Measurements from ENCODE around the gene TMEM248. TPM values are rescaled to one million over a fixed set of nuclear protein-coding genes. Genes with fewer than 3 reads are reported as not detected.
"Not testable (repeated sequence)": the region's sequence is repeated elsewhere in the genome, so short reads cannot be mapped to it uniquely, and the experiment has no call there.

Gene TMEM248
- total and polyA plus RNA-seq, 12 donors, result 10.2 to 53.4 (median 43.8) TPM

GRCh38 chr7:66880053-66880452 is 41.0 kb upstream of the TMEM248 start:
- no peak overlapping the region for H3K27ac ChIP-seq
- 45 to 54% methylated on average over 5 of the region's 5 CpGs for WGBS, 2 donors
- no peak overlapping the region for H3K4me3 ChIP-seq
- no peaks in the 10 kb centered on the region for H3K9me3 ChIP-seq
- no peak for DNase-seq
- H3K27me3 ChIP-seq, result no peaks in the 10 kb centered on the region
- TF ChIP-seq CTCF (IDR thresholded peaks at IDR 0.05), result no peak
- intact Hi-C loops (cut with DNase I), result no loop called here
- peaks cover 0 to 3% (median 0%) of the 10 kb centered on the region in 9 donors for H3K4me1 ChIP-seq
- H3K36me3 ChIP-seq, result peaks cover 0 to 20% (median 0%) of the 10 kb centered on the region in 9 donors
- no peak for ATAC-seq

GRCh38 chr7:66880577-66880976 is 40.4 kb upstream of the TMEM248 start:
- WGBS, 2 donors, result 71 to 77% methylated on average over 6 of the region's 6 CpGs
- H3K27ac ChIP-seq; H3K4me3 ChIP-seq; H3K27me3 ChIP-seq; H3K9me3 ChIP-seq; H3K4me1 ChIP-seq; intact Hi-C loops (cut with DNase I); DNase-seq; ATAC-seq: not testable (repeated sequence)
- peaks cover 0 to 25% (median 0%) of the 10 kb centered on the region in 9 donors for H3K36me3 ChIP-seq

GRCh38 chr7:66883716-66884115 is 37.3 kb upstream of the TMEM248 start:
- Histone ChIP-seq H3K4me3 (no peak overlapping the region), H3K27me3 (no peaks in the 10 kb centered on the region), H3K36me3 (peaks cover 0 to 24% (median 0%) of the 10 kb centered on the region in 9 donors), H3K4me1 (no peaks in the 10 kb centered on the region), H3K27ac (no peak overlapping the region), H3K9me3 (no peaks in the 10 kb centered on the region)
- TF ChIP-seq CTCF (IDR thresholded peaks at IDR 0.05), result no peak
- DNase-seq (no peak), ATAC-seq (no peak)
- WGBS, 2 donors, result 93 to 96% methylated on average over 7 of the region's 7 CpGs
- intact Hi-C loops (cut with DNase I), result no loop called here

GRCh38 chr7:66884556-66884955 is 36.5 kb upstream of the TMEM248 start:
- H3K36me3 ChIP-seq, result peaks cover 0 to 16% (median 0%) of the 10 kb centered on the region in 9 donors

GRCh38 chr7:66886152-66886551 is 34.9 kb upstream of the TMEM248 start:
- intact Hi-C loops (cut with DNase I), result no loop called here
- Histone ChIP-seq H3K27me3 (no peaks in the 10 kb centered on the region), H3K9me3 (no peaks in the 10 kb centered on the region), H3K36me3 (peaks cover 0 to 15% (median 0%) of the 10 kb centered on the region in 9 donors), H3K4me3 (no peak overlapping the region), H3K27ac (no peak overlapping the region), H3K4me1 (no peaks in the 10 kb centered on the region)
- WGBS, 2 donors, result 86% methylated on average over 4 of the region's 4 CpGs
- DNase-seq, result no peak
- no peak for TF ChIP-seq CTCF (IDR thresholded peaks at IDR 0.05)
- ATAC-seq, result no peak

More at GRCh38 chr7:66884556-66884955, 36.5 kb upstream of the TMEM248 start:
- ATAC-seq; H3K27ac ChIP-seq; H3K4me1 ChIP-seq; intact Hi-C loops (cut with DNase I); H3K9me3 ChIP-seq; DNase-seq; H3K27me3 ChIP-seq; H3K4me3 ChIP-seq: not testable (repeated sequence)

- H3K4me1 ChIP-seq; H3K9me3 ChIP-seq; H3K4me3 ChIP-seq; intact Hi-C loops (cut with DNase I); H3K27me3 ChIP-seq; DNase-seq; H3K27ac ChIP-seq; ATAC-seq: not testable (repeated sequence)
- H3K36me3 ChIP-seq, result peaks cover 0 to 13% (median 0%) of the 10 kb centered on the region in 9 donors
- 82 to 83% methylated on average over 3 of the region's 3 CpGs for WGBS, 2 donors
Observed at GRCh38 chr7:66888223-66888622, 32.8 kb upstream of the TMEM248 start.

Data from heart right ventricle (tissue), 16 donors.